GM12801 (cell line): ENCODE data around the gene DFFA.

Source experiments
- CTCF ChIP-seq: IDR thresholded peaks from one replicate; pipeline ENCODE4 v1.5.1; 2011; ENCODE audit warnings: control low read depth; ENCODE audit not compliant: insufficient read length; ENCODE audit errors: extremely low read depth

DFFA gene, protein sequence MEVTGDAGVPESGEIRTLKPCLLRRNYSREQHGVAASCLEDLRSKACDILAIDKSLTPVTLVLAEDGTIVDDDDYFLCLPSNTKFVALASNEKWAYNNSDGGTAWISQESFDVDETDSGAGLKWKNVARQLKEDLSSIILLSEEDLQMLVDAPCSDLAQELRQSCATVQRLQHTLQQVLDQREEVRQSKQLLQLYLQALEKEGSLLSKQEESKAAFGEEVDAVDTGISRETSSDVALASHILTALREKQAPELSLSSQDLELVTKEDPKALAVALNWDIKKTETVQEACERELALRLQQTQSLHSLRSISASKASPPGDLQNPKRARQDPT

DNA sequence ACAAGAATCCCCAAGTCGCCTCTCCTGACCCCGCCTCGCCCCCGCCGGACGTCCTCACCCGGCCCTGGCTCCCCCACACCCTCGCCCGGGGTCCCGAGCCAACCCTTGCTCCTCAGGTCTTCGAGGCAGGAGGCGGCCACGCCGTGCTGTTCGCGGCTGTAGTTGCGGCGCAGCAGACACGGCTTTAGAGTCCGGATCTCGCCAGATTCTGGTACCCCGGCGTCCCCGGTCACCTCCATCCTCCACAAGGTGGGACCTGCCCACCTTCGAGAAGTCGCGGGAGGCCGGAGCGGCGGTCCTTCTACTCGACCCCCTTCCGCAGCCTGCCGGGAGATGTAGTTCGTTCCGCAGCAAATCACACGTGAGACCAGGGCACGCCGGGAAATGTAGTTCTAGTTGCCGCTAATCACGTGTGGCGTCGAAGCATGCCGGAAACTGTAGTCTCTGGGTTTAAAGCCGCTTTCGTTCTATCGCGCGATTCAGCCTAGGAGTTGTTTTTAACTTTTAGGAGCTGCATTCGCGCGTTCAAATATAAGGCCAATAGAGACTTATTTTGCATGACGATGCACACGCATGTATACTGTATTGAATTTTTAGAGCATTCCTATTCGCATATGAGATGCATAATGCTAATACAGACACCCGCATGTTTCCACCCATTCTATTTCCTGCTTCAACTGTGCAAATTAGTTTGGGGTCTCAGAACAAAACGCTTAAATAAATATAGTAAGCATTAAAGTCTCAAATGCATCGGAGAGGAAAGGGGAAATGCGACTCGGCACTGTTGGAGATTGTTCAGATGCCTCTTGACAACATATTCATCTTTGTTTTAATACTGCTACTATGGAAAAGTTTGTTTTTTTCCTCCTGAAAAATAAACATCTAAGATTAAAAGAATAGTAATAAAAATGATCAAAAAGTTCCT, at the start of gene DFFA:
TSS of gene DFFA (minus strand) at position 310 of the 925 bp plus-strand sequence. CDS start at position 239, 71 bp downstream.
- no peak for TF ChIP-seq CTCF

GRCh38 chr1:10521537-10522157, 49.3 kb upstream of the DFFA start:
- no peak for TF ChIP-seq CTCF

DNA sequence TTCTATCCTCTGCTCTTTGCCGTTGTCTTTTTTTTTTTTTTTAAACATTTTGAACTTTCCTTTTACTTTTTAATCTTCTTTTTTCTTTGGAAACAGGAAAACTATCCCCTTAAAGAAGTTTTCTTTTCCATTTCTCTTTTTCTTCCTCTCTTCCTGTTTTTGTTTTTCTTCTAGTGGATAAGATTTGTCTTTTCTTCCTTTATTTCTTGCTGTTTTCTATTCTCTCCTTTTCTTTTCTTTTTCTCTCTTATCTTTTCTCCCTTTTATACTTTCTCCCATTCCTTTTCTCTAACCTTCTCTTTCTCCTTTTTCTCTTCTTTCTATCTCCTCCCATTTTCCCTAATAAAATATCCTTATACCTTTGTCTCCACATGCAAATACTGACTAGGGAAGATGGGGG, 48.6 kb upstream of the DFFA start:
- no peak for TF ChIP-seq CTCF

GRCh38 chr1:10520497-10520896, 48.2 kb upstream of the DFFA start:
- no peak for TF ChIP-seq CTCF

GRCh38 chr1:10519016-10519417, 46.7 kb upstream of the DFFA start:
- TF ChIP-seq CTCF, result no peak

GRCh38 chr1:10517677-10517982, 45.3 kb upstream of the DFFA start:
- TF ChIP-seq CTCF, result no peak
